GM18507 (cell line): ENCODE measurements around the gene ARHGEF40.

Experiments used
- DNase-seq: peaks from one replicate; pipeline ENCODE4 v3.0.0; 2011; ENCODE audit warnings: low read depth; ENCODE audit not compliant: insufficient read length; ENCODE audit errors: extremely low spot score
- FAIRE-seq: peaks from 2 replicates; lab custom pipeline; 2011; peaks lifted over from hg19 to GRCh38; lab: Jason Lieb, UNC

Gene ARHGEF40

DNA sequence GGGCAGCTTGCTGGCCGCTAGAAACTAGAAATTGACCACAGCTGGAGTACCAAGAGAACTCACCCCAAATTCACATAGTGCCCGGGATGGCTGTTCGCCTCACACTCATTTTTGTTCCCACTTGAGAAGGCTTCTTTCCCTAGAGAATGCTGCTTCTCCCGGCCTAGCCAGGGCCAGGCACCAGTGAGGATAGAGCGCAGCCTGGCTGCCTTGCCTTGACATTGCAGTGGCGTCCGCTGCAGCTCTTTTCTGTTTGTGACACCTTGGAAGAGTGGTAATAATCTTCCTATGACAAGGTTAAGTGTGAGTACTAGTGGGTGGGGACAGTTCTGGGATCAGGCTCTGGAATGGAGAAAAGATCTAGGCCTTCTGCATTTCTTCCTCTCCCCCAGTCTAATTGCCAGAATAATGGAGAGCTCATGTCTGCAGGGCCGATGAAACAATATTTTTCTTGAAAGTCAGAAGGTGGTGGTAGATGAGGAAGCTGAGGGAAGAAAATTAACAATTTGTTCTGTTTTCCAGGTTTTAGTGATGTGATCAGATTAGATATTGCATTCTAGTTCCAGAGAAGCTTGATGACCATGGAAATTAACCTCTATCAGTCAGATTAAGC, 34.5 kb downstream of the ARHGEF40 start:
- no peak for DNase-seq
- peak; percentile 76 for FAIRE-seq

DNA sequence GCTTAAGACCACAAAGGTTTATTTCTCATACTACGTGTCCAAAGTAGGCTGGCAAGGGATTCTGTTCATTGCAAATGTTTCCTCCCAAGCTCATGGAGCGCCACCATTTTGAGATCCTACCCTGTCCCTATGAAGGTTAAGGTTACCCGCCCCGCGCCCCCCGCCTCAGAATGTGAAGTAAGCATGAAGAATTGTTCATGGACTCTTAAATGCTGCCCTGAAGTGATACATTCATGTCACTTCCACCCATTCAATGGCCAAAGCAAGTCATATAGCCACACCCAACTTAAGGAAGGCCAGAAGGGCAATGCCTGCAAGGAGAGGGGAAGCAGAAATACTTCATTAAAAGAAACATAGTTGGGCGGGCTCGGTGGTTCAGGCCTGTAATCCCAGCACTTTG, 35.0 kb downstream of the ARHGEF40 start:
- DNase-seq, result no peak
- no peak for FAIRE-seq

DNA sequence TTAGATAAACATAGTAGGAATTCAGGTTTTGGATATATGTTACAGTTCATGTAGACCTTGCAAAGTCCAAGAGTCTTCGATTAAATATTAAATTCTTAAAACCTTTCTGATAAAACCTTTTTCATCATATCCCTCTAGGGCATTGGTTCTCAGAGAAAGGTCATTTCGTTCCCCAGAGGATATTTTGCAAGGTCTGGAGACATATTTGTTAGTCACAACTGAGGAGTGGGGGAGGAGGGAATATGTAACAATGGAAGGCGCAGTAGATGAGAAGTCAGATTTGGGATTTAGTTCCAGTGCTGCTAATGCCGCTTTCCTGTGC, 36.0 kb downstream of the ARHGEF40 start:
- FAIRE-seq (no peak), DNase-seq (no peak)

DNA sequence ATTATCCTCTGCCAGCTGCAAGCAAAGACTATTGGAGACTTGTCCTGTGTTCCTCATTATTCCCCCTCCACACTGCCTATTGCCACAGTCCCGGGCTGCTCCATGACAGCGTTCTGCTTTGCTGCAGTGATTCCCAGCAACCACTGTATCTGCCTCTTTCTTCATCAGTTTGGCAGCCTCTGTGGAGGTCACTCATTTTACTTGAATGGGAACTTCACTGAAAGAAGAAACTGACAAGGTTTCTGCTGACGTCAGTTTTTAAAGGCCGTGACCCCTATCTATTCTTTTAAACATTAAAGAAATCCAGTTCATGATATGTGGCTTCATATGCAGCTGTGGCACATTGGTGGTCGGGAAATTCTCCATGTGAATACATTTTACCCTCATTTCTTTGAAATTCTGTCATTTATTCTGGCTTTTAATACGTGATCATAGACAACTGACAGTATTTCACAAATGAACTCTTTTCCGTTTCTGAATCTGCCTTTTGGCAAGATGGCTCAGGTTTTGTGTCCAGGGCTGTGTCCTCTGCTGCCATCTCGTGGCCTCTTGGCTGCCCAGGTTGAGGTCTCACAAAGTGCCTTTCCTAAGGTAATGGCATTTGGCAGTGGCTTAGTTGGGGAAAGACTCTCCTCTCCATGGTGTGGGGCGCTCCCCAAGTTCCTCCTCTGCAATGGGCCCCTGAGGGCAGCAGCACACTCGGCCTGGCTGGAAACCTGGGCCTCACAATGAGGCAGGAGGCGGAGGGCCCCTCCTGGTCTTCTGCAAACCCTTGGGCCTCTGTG, 36.6 kb downstream of the ARHGEF40 start:
- DNase-seq (no peak), FAIRE-seq (peak; percentile 51)

DNA sequence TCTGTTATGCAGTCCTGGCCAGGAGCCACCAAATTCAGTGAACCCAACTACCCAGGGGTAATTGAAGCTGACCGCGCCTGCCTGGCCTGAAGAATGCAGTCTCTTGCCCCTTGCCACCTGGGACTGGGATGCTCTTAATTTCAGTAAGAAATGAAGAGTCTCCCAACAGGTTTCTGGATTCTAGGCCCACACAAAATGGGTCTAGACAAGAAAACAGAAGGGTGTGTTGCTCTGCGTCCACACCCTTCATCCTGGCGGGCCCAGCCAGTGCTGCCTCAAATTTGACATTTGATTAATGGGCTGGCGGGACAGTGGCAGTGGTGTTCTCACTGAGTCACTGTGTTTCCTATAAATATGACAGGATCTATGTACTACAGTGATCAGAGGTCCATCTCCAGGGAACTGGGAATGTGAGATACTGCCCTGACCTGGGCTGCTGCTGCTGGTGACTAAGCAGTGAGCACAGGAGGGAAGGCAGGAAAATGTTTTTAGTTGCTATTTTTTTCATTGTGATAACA, 37.2 kb downstream of the ARHGEF40 start:
- DNase-seq, result no peak
- FAIRE-seq, result no peak

DNA sequence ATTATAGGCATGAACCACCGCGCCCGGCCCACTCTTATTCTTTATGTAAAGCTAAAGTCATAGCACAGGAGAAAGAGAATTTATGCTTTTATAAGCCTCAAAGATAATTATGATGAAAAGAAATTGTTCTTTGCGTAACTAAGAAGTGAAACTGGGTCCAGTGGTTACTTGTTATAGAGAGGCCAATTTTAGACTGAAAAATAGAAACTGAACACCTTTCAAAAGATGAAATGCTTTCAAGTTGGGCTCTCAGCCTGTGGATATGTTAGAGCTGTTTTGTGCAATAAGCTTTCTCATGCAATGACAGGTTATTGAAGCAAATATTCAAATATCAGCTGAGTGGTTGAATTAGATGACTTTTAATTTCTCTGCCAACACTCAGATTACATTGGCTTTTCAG, 38.7 kb downstream of the ARHGEF40 start:
- no peak for DNase-seq
- no peak for FAIRE-seq

DNA sequence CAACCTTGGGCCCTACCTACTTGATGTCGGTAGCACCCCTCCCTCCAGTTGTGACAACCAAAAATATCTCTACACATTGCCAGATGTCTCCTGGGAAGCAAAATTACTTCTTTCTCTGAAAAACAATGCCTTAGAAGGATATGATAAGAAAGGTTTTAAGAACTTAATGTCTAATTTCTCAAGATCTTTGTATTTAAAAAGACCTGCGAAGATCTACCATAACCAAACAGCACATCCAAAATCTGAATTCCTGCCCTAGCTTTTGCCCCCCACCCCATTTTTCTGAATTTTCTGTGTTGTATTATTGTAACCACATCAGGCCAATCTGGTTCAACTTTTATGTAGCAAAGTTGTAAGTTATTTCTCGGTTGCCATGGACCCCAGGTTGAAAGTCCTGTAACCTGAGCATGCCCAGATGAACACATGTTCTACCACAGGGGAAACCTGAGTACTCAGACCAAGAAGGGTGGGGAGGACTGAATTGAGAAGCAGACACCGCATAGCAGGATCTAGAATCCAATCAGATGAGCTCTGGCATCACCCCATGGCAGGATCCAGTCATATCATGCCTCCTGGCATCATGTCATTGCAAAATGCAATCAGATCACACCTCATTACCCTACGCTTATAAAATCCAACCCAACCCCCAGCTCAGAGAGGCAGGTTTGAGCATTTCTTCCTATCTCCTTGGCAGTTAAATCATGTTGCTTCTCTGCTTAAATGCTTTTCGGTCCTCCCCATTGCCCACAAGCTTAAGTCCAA, 39.5 kb downstream of the ARHGEF40 start:
- DNase-seq (no peak), FAIRE-seq (no peak)

DNA sequence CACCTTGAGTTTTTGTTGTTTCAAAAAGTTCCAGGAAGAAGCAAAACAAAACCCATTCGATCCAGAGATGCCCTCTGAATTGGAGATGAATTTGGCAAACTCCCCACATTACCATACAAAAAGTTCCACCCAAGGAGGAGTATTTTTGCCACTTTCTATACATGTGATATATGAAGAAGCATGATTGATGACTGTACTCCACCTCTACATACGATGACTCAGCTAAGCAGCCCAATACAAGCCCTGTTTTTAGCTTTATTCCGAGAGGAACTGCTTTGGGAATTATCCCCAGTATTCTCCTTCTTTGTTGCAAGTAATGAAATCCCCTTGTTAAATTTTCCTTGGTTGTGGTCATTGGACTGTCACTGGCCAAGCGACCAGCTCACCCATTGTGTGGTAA, 42.2 kb downstream of the ARHGEF40 start:
- FAIRE-seq, result no peak
- DNase-seq, result no peak

DNA sequence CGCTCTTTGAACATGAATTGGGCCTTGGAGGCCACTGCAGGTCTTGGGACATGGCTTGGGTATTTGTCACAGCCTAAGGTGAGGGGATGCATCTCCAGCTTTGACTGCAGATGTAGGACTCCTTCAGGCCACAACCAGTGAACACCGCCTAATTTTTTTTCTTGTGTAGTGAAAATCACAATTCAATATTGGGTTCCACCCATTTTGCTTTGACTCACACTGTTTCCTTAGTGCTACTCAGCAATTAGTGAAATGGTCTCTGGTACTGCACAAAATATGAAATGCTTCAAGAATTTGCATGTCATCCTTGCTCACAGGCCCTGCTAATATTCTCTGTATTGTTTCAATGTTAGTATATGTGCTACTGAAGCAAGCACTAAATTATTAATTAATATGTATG, 43.3 kb downstream of the ARHGEF40 start:
- no peak for FAIRE-seq
- DNase-seq, result no peak

DNA sequence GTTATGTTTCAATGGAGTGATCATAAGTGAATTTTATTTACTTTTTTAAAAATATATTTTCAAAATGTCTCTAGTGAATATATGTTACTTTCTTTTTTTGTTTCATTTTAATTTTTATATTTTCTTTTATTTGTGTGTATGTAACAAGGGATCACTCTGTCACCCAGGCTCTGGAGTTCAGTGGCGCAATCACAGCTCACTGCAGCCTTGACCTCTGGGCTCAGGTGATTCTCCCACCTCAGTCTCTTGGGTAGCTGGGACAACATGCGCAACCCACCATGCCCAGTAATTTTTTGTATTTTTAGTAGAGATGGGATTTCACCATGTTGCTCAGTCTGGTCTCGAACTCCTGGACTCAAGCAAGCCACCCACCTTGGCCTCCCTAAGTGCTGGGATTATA, 48.8 kb downstream of the ARHGEF40 start:
- DNase-seq (no peak), FAIRE-seq (no peak)

DNA sequence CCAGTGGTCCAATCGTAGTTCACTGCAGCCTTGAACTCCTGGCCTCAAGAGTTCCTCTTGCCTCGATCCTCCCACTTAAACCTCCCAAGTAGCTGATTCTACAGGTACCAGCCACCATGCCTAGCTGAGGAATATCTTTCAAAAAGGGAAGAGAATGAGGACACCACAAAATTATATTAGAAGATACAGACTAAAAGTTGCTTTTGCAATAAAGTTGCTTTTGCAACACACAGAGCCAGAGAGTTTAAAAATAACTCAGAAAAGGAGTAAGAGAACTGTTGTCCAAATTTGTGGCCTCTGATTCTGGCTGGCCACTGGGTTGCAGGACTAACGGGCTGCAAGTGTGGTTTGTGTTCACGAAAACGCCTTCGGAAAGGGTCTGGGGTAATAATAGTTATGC, 50.6 kb downstream of the ARHGEF40 start:
- no peak for FAIRE-seq
- DNase-seq, result no peak

DNA sequence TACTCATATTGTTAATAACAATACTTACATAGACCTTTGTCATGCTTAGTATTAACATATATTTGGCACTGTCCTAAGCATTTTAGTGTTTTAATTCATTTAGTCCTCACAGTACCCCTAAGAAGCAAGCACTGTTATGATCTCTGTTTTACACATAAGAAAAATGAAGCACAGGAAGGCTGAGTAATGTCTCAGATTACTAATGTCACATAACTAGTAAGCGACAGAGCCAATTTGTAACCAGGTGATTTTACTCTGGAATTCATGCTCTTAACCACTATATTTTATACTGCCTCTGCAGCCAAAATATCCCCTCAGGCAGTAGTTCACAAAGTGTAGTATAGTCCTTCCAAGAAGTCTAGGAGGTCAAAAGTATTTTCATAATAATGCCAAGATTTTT, 51.0 kb downstream of the ARHGEF40 start:
- DNase-seq (no peak), FAIRE-seq (no peak)

DNA sequence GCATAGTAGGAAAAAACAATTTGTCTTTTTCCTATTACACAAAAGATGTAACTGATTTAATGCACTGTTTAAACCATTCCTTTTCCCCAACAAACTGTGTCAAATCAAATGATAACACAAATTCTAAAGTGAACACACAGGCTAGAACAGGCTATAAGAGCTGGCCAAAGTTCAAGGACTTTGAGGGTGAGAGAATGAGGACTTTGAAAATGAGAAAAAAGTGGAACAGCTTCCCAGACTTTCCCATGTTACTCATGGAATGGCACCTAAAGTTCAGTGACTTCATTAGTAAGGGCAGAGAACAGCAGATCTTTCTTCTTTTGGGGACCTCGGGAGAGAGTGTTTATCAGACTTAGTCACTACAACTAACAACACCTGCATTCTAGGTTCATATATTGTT, 53.3 kb downstream of the ARHGEF40 start:
- no peak for FAIRE-seq

DNA sequence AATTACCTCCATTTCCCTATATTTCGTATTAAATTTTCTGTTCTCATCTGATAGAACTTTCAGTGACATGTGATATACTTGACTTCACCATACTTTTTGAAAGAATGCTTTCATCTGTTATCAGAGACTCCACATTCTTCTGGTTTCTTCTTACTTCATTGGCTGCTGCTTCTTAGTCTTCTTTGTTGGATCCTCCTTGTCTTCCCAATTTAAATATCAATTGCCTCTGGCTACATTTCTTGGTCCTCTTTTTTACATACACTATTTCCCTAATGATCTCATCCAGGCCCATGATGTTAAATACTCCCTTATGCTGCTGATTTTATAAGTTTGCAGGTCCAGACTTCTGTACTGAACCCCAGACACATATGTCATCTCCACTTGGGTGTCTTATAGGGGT, 63.8 kb downstream of the ARHGEF40 start:
- DNase-seq, result no peak
- no peak for FAIRE-seq

More for the DNA sequence above, 53.3 kb downstream of the ARHGEF40 start:
- no peak for DNase-seq

DNA sequence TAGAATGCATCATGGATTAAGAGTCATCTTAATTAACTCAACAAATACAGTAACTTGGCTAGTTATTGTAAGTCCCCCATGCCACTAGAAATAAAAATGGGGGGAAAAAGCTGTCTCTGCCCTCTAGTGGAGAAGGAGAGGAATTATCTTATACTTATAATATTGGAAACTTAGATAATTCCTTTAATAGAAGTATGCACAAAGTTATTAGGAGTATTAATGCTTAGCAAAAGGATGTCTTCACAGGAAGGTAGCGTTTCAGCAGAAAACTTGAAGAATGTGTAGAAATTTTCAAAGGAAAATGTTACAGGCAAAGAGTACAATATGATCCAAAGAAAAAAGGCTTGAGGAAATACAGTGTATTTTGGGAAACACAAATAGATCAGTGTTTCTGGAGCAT, 65.9 kb downstream of the ARHGEF40 start:
- FAIRE-seq (peak; percentile 21), DNase-seq (peak; percentile 17)
